ENCODE measurements around the gene AMBP. TPM values are rescaled to one million over a fixed set of nuclear protein-coding genes. Genes with fewer than 3 reads are reported as not detected.

The AMBP gene
- total RNA-seq, 2 experiments from 2014 or later, result not detected

- no peak overlapping the region for H3K27ac Mint-ChIP-seq
- H3K27me3 Mint-ChIP-seq, result peaks cover 4% of the 10 kb centered on the region
- H3K4me1 Mint-ChIP-seq (ENCODE audit: low read depth), result no peaks in the 10 kb centered on the region
- H3K9me3 Mint-ChIP-seq, result no peaks in the 10 kb centered on the region
- CTCF ChIA-PET, result interaction anchor here (1.4 to 1.9 kb wide), 2 partner anchors 79 to 214 kb away, joined by 6 to 8 read pairs; partner anchors contain the start of gene COL27A1
- intact Hi-C loops (cut with micrococcal nuclease), result no loop called here
- no peaks in the 10 kb centered on the region for H3K36me3 Mint-ChIP-seq
- POLR2A ChIA-PET, result no interaction called here
- no peak overlapping the region for H3K4me3 Mint-ChIP-seq
- no peak for DNase-seq
These were observed 1.6 kb downstream of the AMBP start for GRCh38 chr9:114076237-114077161.

DNA sequence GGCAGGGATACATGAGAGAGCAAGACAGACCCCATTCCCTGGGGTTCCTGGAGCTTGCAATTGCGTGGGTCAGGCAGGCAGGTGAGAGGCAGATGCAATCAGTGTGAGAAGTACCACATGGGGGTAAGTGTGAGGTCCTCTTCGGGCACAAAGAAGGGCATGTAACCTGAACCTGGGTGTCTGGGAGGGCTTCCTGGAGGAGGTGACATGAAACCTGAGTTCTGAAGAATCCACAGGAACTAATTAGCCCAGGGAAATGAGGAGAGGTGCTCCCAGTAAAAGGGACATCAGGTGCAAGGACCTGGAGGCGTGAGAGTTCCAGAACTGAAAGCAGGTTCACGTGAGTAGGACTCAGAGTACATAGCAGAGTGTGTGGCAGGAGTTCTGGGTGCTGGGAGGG is 2.5 kb downstream of the AMBP start:
- H3K27me3 Mint-ChIP-seq, result peaks cover 4% of the 10 kb centered on the region
- H3K9me3 Mint-ChIP-seq, result no peaks in the 10 kb centered on the region
- intact Hi-C loops (cut with micrococcal nuclease), result no loop called here
- no peak overlapping the region for H3K4me3 Mint-ChIP-seq
- POLR2A ChIA-PET, result no interaction called here
- no peak overlapping the region for H3K27ac Mint-ChIP-seq
- no peak for DNase-seq
- CTCF ChIA-PET, result no interaction called here
- no peaks in the 10 kb centered on the region for H3K36me3 Mint-ChIP-seq
- no peaks in the 10 kb centered on the region for H3K4me1 Mint-ChIP-seq (ENCODE audit: low read depth)

- Mint-ChIP-seq H3K36me3 (no peaks in the 10 kb centered on the region), H3K27me3 (peaks cover 4% of the 10 kb centered on the region), H3K27ac (no peak overlapping the region), H3K4me3 (no peak overlapping the region), H3K9me3 (no peaks in the 10 kb centered on the region), H3K4me1 (ENCODE audit: low read depth) (no peaks in the 10 kb centered on the region)
- intact Hi-C loops (cut with micrococcal nuclease), result no loop called here
- no peak for DNase-seq
- CTCF ChIA-PET, result interaction anchor here (1.3 to 4.6 kb wide), 2 partner anchors 10 to 218 kb away, joined by 4 to 21 read pairs; no protein-coding TSS in a partner anchor
- POLR2A ChIA-PET, result no interaction called here
These were observed 5.6 kb downstream of the AMBP start for GRCh38 chr9:114072184-114073140.

DNA sequence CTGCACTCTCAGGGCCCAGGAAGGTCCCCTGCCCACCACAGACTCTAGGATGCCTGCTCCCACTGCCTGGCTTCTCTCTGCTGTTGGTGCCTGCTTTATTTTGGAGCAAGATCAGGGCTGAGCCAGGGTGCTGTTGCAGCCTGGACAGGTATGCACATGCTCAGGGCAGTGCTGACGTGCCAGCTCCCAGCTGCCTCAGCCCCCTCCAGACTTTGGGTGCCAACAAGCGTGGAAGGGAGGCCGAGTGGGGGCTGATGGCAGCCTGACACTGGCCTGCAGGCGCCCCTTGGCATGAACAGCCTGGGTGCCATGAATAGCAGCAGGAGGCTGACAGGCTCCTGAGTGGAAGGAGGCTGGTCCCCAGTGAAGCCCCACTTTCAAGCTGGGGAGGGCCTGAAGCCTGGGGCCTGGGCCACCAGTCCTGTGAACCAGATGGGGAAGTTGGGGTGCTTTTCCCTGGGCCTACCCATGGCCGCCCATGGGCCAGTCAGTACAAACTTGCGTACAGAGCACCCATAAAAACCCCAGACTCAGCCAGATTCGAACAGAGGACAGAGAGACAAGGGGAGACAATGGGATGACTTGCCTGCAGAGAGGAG is 6.8 kb downstream of the AMBP start:
- POLR2A ChIA-PET, result no interaction called here
- CTCF ChIA-PET, result interaction anchor here (1.2 to 4.6 kb wide), 3 partner anchors 12 to 219 kb away, joined by 3 to 21 read pairs (median 4); no protein-coding TSS in a partner anchor

DNA sequence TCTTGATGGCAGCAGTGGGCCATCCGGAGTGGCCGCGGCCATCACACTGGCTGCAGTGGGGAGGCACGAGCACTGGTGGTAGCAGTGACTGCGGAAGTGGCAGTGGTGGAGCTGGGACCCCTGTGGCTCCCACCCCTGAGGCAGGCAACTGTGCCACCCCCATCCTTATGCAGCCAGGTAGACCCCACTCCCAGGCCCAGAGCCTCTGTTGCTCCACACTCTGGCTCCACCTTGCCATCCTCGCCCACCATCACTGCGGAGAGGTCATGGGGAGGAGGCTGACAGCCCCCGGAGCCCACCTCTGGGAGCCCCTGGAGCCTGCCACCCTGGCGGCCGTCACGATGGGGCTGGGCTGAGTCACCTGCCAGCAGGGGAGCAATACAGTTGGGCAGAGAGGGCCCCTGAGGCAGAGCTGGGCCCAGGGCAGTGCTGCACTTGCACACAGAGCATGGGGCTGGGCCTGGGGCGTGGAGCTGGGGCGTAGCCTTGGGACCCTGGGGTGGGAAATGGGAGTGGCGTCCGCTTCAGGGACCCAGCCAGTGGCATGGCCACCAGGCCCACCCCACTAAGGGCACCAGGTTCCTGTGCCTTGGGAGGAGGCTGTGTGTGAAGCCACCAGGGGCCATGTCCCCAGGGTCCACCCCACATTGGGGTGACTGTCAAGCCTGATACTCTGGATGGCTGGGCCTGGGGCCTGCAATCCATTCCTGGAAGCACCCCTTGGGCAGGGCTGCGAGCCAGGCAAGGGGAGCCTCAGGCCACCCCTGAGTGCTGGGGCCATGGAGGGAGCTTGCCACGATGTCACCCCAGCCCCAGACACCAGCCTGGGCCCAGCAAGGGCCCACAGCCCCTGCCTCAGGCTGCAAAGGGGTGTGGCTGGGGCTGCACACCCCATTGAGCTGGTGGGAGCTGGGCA is 7.7 kb downstream of the AMBP start:
- no peak for DNase-seq
- Mint-ChIP-seq H3K4me1 (ENCODE audit: low read depth) (no peaks in the 10 kb centered on the region), H3K4me3 (no peak overlapping the region), H3K36me3 (no peaks in the 10 kb centered on the region), H3K9me3 (no peaks in the 10 kb centered on the region), H3K27ac (no peak overlapping the region), H3K27me3 (peaks cover 2% of the 10 kb centered on the region)
- ChIA-PET CTCF (interaction anchor here (1.2 to 4.6 kb wide), 2 partner anchors 12 to 38 kb away, joined by 3 to 21 read pairs; no protein-coding TSS in a partner anchor), POLR2A (no interaction called here)
- intact Hi-C loops (cut with micrococcal nuclease), result no loop called here

More for the DNA sequence above, 6.8 kb downstream of the AMBP start:
- intact Hi-C loops (cut with micrococcal nuclease), result no loop called here
- H3K27ac Mint-ChIP-seq, result no peak overlapping the region
- no peak for DNase-seq
- no peaks in the 10 kb centered on the region for H3K36me3 Mint-ChIP-seq
- H3K4me1 Mint-ChIP-seq (ENCODE audit: low read depth), result no peaks in the 10 kb centered on the region
- peaks cover 3% of the 10 kb centered on the region for H3K27me3 Mint-ChIP-seq
- H3K4me3 Mint-ChIP-seq, result no peak overlapping the region
- no peaks in the 10 kb centered on the region for H3K9me3 Mint-ChIP-seq

DNA sequence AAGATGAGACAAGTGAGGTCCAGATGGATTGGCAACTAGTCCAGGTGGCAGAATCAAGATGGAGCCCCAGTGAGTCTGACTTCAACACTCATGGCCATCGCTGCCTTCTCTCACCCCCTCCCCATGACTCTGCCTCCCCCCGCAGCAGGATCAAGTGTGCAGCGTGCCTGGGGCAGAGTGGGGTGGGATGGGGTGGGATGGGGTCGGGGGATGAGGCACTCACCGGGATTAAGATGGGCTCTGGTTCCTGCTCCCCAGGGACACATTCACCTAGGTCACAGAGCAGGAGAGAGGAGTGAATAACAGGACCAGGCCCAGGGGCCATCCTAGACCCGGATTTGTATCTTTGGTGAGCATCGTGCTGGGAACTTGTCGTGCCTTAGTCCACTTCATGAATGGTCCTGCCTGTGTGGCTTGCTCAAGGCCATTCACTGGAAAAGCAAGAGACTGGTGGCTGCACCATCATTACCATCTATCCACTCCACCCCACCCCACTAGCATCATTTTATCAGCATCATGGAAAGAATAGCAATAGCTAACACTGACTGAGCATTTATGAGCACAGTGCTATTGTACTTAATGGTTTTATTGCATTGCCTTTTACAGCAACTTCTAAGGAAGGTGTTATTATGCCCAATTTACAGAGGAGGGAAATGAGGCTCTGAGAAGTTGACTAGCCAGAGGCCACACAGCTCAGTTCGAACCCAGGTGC is 8.5 kb downstream of the AMBP start:
- Mint-ChIP-seq H3K4me1 (ENCODE audit: low read depth) (no peaks in the 10 kb centered on the region), H3K9me3 (no peaks in the 10 kb centered on the region), H3K27me3 (no peaks in the 10 kb centered on the region), H3K4me3 (no peak overlapping the region), H3K36me3 (no peaks in the 10 kb centered on the region), H3K27ac (no peak overlapping the region)
- CTCF ChIA-PET, result interaction anchor here (4.6 kb wide), 1 partner anchor 13 kb away, joined by 21 read pairs; no protein-coding TSS in a partner anchor
- DNase-seq, result no peak
- intact Hi-C loops (cut with micrococcal nuclease), result no loop called here
- POLR2A ChIA-PET, result no interaction called here

DNA sequence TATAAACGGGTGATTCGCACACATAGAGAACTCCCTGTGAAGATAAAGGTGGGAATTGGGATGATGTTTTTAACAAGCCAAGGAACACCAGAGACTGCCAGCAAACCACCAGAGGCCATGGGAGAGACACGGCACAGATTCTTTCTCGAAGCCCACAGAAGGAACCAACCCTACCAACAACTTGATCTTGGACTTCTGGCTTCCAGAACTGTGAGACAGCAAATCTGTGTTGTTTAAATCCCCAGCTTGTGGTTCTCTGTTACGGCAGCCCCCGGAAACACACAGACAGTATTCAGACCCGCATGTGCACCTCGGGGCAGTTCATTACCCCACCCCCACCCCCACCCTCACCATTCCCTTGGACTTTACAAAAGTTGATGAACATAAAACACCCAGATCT is 12.8 kb downstream of the AMBP start:
- no peak for DNase-seq
- Mint-ChIP-seq H3K9me3 (no peaks in the 10 kb centered on the region), H3K36me3 (no peaks in the 10 kb centered on the region), H3K27me3 (peaks cover 4% of the 10 kb centered on the region), H3K4me3 (no peak overlapping the region), H3K27ac (no peak overlapping the region), H3K4me1 (ENCODE audit: low read depth) (no peaks in the 10 kb centered on the region)
- POLR2A ChIA-PET, result no interaction called here
- intact Hi-C loops (cut with micrococcal nuclease), result no loop called here
- CTCF ChIA-PET, result interaction anchor here (0.6 kb wide), 1 partner anchor 226 kb away, joined by 3 read pairs; no protein-coding TSS in a partner anchor

GRCh38 chr9:114061830-114062474 is 16.1 kb downstream of the AMBP start:
- Mint-ChIP-seq H3K9me3 (no peaks in the 10 kb centered on the region), H3K36me3 (no peaks in the 10 kb centered on the region), H3K4me1 (ENCODE audit: low read depth) (no peaks in the 10 kb centered on the region), H3K27me3 (peaks cover 4% of the 10 kb centered on the region), H3K4me3 (no peak overlapping the region), H3K27ac (no peak overlapping the region)
- ChIA-PET CTCF (interaction anchor here (0.9 kb wide), 1 partner anchor 20 kb away, joined by 3 read pairs; no protein-coding TSS in a partner anchor), POLR2A (no interaction called here)
- DNase-seq, result no peak
- intact Hi-C loops (cut with micrococcal nuclease), result no loop called here

GRCh38 chr9:114061292-114061691 is 16.8 kb downstream of the AMBP start:
- CTCF ChIA-PET, result interaction anchor here (1.8 kb wide), 1 partner anchor 21 kb away, joined by 6 read pairs; no protein-coding TSS in a partner anchor
- no peaks in the 10 kb centered on the region for H3K4me1 Mint-ChIP-seq (ENCODE audit: low read depth)
- intact Hi-C loops (cut with micrococcal nuclease), result no loop called here

DNA sequence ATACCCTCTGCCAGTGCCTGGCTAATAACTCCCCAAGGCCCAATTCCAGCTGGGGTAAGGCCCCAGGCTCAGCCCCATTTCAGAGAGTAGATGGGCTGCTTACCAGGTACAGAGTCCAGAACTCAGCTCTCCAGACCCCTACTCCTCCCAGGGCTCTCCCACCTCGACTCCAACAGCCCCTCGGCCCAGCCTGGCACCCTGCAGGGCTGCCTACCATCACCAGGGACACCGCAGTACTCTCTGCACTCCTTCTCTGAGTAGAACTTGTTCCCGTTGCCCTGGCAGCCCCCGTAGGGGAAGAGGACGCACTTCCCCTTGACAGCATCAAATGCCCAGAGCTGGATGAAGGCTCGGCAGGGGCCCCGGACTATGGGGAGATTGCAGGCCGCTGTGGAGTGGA is 17.4 kb downstream of the AMBP start:
- ChIA-PET CTCF (interaction anchor here (1.8 kb wide), 1 partner anchor 22 kb away, joined by 6 read pairs; no protein-coding TSS in a partner anchor), POLR2A (no interaction called here)
- Mint-ChIP-seq H3K4me1 (ENCODE audit: low read depth) (no peaks in the 10 kb centered on the region), H3K27ac (no peak overlapping the region), H3K36me3 (no peaks in the 10 kb centered on the region), H3K4me3 (no peak overlapping the region), H3K27me3 (peaks cover 4% of the 10 kb centered on the region), H3K9me3 (no peaks in the 10 kb centered on the region)
- intact Hi-C loops (cut with micrococcal nuclease), result no loop called here
- DNase-seq, result no peak

More at GRCh38 chr9:114061292-114061691, 16.8 kb downstream of the AMBP start:
- Mint-ChIP-seq H3K36me3 (no peaks in the 10 kb centered on the region), H3K4me3 (no peak overlapping the region), H3K9me3 (no peaks in the 10 kb centered on the region), H3K27ac (no peak overlapping the region), H3K27me3 (peaks cover 4% of the 10 kb centered on the region)
- POLR2A ChIA-PET, result no interaction called here
- no peak for DNase-seq
